Mononuclear cell (primary cell): ENCODE data around the gene ATP9A. TPM values are rescaled to one million over a fixed set of nuclear protein-coding genes. Genes with fewer than 3 reads are reported as not detected.
"Not testable (repeated sequence)": the region's sequence is repeated elsewhere in the genome, so short reads cannot be mapped to it uniquely, and the experiment has no call there.

ENCODE experiments used
- H3K27me3 ChIP-seq: 2 replicates; pipeline ENCODE4 v1.6.0; 2011; ENCODE audit warnings: low read length, control low read depth; ENCODE audit not compliant: insufficient read depth
- H3K4me1 ChIP-seq: 2 replicates; pipeline ENCODE4 v1.5.1; 2011; ENCODE audit warnings: mild to moderate bottlenecking, low read length, control low read depth; ENCODE audit not compliant: insufficient read depth
- H3K4me3 ChIP-seq: 2 replicates; pipeline ENCODE4 v1.5.1; 2011; ENCODE audit warnings: mild to moderate bottlenecking, low read length, moderate library complexity
- H3K9me3 ChIP-seq: 2 replicates; pipeline ENCODE4 v1.5.1; 2011; ENCODE audit warnings: low read depth, mild to moderate bottlenecking, control low read depth, low read length
- total RNA-seq: library from RNA; depleted of rRNA; stranded (reverse); fragments of >200 nt; gene quantifications from one replicate; pipeline ENCODE4 v1.2.3, GENCODE V29; 2012

The ATP9A gene
- total RNA-seq, 1 donor, result 2.3 TPM

GRCh38 chr20:51680067-51680749 is 88.0 kb downstream of the ATP9A start:
- Histone ChIP-seq H3K9me3 (no peaks in the 10 kb centered on the region), H3K4me1 (no peaks in the 10 kb centered on the region), H3K27me3 (no peaks in the 10 kb centered on the region), H3K4me3 (no peak overlapping the region)

GRCh38 chr20:51679254-51679921 is 88.8 kb downstream of the ATP9A start:
- H3K4me1 ChIP-seq, result no peaks in the 10 kb centered on the region
- no peak overlapping the region for H3K4me3 ChIP-seq
- no peaks in the 10 kb centered on the region for H3K27me3 ChIP-seq
- H3K9me3 ChIP-seq, result no peaks in the 10 kb centered on the region

- no peaks in the 10 kb centered on the region for H3K4me1 ChIP-seq
- no peak overlapping the region for H3K4me3 ChIP-seq
- no peaks in the 10 kb centered on the region for H3K9me3 ChIP-seq
- H3K27me3 ChIP-seq, result no peaks in the 10 kb centered on the region
Measured at GRCh38 chr20:51678026-51678697, 90.0 kb downstream of the ATP9A start.

GRCh38 chr20:51668947-51669346 is 99.2 kb downstream of the ATP9A start:
- peaks cover 8% of the 10 kb centered on the region for H3K4me1 ChIP-seq
- no peak overlapping the region for H3K4me3 ChIP-seq
- no peaks in the 10 kb centered on the region for H3K27me3 ChIP-seq
- H3K9me3 ChIP-seq, result no peaks in the 10 kb centered on the region

DNA sequence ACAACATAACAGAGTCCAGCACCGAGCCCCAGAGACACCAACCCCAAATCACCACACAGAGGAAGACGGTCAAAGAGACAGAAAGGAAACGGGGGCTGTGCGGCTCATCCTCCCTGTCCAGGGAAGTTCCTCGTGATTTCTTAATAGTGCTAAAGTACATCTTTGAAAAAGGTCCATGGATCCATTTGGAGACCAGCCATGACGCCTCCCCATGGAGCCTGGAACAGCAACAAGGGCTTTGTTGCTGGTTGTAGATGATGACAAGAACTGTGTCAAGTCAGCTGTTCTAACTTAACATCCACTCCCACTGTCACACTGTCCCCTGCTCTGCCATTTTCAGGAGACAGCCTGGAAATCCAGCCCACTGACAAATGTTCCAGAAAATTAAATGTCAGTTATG is 99.7 kb downstream of the ATP9A start:
- no peaks in the 10 kb centered on the region for H3K27me3 ChIP-seq
- H3K4me1 ChIP-seq, result peaks cover 8% of the 10 kb centered on the region
- H3K9me3 ChIP-seq, result no peaks in the 10 kb centered on the region
- no peak overlapping the region for H3K4me3 ChIP-seq

DNA sequence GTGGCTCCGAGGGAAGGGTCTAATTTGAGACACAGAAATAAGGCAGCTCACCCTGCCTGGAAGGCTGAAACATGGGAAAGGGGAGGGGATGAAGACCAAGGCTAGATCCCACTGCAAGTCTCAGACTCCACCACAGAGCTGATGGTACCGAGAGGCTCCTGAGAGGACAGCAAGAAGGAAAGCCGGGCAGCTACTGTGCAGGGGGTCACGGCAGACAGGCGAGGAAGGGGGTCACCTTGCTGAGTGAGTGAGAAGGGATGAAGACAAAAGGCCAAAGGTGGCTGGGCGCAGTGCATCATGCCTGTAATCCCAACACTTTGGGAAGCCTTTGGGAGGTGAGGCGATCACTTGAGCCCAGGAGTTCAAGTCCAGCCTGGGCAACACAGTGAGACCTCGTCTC is 100.7 kb downstream of the ATP9A start:
- H3K4me3 ChIP-seq, result no peak overlapping the region
- no peaks in the 10 kb centered on the region for H3K9me3 ChIP-seq
- H3K27me3 ChIP-seq, result no peaks in the 10 kb centered on the region
- H3K4me1 ChIP-seq, result peaks cover 8% of the 10 kb centered on the region

DNA sequence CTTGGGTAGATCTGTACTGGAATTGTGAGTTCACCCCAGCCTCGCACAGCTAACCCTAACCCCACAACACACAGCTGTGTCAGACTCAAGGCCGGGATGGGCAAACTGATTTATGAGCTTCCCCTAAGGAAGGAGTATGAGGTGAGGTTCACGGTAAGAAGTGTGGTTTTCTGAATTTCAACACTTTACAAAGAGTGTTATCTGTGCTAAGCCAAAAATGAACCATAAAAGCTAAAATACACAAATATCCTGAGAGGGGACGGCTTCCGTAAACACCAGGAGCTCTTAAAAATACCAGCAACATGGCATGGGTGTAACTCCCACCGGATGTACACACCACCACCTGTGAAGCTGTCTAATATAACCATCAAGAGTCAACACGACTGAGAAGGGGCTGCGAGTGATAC is 101.2 kb downstream of the ATP9A start:
- H3K9me3 ChIP-seq, result no peaks in the 10 kb centered on the region
- no peaks in the 10 kb centered on the region for H3K27me3 ChIP-seq
- H3K4me3 ChIP-seq, result no peak overlapping the region
- peaks cover 12% of the 10 kb centered on the region for H3K4me1 ChIP-seq

DNA sequence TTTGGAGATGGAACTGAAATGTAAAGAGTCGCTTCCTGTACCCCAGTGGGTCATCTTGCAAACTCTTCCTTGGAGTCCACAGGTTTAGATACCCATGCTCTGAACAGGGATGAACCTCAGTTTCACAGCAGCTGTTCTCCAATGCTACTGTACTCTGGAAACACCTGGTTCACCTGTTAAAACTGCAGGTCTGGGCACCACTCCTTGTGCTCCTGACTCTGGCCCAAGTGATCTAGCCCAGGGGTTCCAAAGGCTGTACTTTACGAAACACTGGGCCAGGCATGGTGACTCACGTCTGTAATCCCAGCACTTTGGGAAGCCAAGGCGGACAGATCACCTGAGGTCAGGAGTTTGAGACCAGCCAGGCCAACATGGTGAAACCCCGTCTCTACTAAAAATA is 102.1 kb downstream of the ATP9A start:
- Histone ChIP-seq H3K9me3 (no peaks in the 10 kb centered on the region), H3K27me3 (no peaks in the 10 kb centered on the region), H3K4me3 (no peak overlapping the region), H3K4me1 (peaks cover 16% of the 10 kb centered on the region)

DNA sequence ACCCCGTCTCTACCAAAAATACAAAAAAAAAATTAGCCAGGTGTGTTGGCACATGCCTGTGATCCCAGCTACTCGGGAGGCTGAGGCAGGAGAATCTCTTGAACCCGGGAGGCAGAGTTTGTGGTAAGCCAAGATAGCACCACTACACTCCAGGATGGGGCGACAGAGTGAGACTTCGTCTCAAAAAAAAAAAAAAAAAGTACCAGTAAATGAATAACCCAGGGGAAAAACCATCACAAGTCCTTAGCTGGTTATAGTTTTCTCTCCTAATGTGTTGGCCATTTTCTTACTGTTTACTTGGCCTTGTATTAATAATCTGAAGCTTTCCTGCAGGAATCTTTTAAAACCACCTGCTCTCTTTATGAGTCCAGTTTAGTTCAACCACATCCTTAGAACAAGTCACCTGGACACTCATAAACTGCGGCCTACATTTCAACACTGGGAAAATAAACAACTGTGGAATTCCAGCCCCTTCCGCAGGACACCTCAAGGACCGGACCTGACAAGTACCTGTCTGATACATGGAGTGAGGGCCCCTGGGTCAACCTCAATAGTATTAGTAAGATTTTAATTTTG is 102.6 kb downstream of the ATP9A start:
- Histone ChIP-seq H3K4me3 (no peak overlapping the region), H3K4me1 (peaks cover 16% of the 10 kb centered on the region), H3K9me3 (no peaks in the 10 kb centered on the region), H3K27me3 (no peaks in the 10 kb centered on the region)

GRCh38 chr20:51661609-51662178 is 106.5 kb downstream of the ATP9A start:
- H3K4me1 ChIP-seq, result peaks cover 10% of the 10 kb centered on the region
- H3K9me3 ChIP-seq, result no peaks in the 10 kb centered on the region
- H3K27me3 ChIP-seq, result no peaks in the 10 kb centered on the region
- no peak overlapping the region for H3K4me3 ChIP-seq

- H3K4me1 ChIP-seq, result peaks cover 8% of the 10 kb centered on the region
- no peaks in the 10 kb centered on the region for H3K9me3 ChIP-seq
- H3K4me3 ChIP-seq, result no peak overlapping the region
- no peaks in the 10 kb centered on the region for H3K27me3 ChIP-seq
Measured at GRCh38 chr20:51660672-51661608, 107.2 kb downstream of the ATP9A start.

GRCh38 chr20:51659491-51660050 is 108.6 kb downstream of the ATP9A start:
- Histone ChIP-seq H3K9me3 (no peaks in the 10 kb centered on the region), H3K4me3 (no peak overlapping the region), H3K27me3 (no peaks in the 10 kb centered on the region), H3K4me1 (peaks cover 8% of the 10 kb centered on the region)

- H3K4me3 ChIP-seq, result no peak overlapping the region
- no peaks in the 10 kb centered on the region for H3K27me3 ChIP-seq
- H3K9me3 ChIP-seq, result no peaks in the 10 kb centered on the region
- H3K4me1 ChIP-seq, result peaks cover 9% of the 10 kb centered on the region
Measured at GRCh38 chr20:51656726-51657260, 111.4 kb downstream of the ATP9A start.

DNA sequence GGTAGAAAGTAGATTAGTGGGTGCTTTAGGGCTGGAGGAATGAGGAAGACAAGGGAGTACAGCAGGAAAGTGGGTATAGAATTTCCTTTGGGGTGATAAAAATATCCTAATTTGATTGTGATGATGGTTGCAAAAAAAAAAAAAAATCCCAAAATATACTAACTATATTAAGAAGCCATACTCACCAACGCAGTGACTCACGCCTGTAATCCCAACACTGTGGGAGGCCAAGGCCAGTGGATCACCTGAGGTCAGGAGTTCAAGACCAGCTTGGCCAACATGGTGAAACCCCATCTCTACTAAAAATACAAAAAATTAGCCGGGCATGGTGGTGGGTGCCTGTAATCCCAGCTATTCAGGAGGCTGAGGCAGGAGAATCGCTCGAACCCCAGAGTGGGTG is 112.1 kb downstream of the ATP9A start:
- not testable (repeated sequence) for H3K4me3 ChIP-seq, H3K9me3 ChIP-seq, H3K27me3 ChIP-seq
- peaks cover 11% of the 10 kb centered on the region for H3K4me1 ChIP-seq
